SK-N-SH (cell line): ENCODE results near the gene ARF1.

ENCODE experiments used
- CTCF ChIP-seq: fragments of 200-600 bp; sonication (generic); IDR thresholded peaks from 2 replicates; pipeline ENCODE4 v1.6.1; 2017; ENCODE audit warnings: antibody characterized with exemption, mild to moderate bottlenecking, moderate library complexity
- EP300 ChIP-seq, 2 experiments: IDR thresholded peaks; 2 replicates each; pipeline versions ENCODE4 v1.4.0 to v1.6.1; 2012; ENCODE audit warnings: borderline replicate concordance in 1 of 2, low read depth in 1 of 2, low read length in 1 of 2
- GATA2 ChIP-seq: sonication (generic); formaldehyde crosslinking; IDR thresholded peaks from 2 replicates; pipeline ENCODE4 v1.5.0; 2020; ENCODE audit warnings: mild to moderate bottlenecking, missing genetic modification reagents
- JUND ChIP-seq: IDR thresholded peaks from 2 replicates; pipeline ENCODE4 v1.4.0; 2012
- NFIC ChIP-seq: IDR thresholded peaks from 2 replicates; pipeline ENCODE4 v1.4.0; 2012; ENCODE audit warnings: borderline replicate concordance
- NRF1 ChIP-seq: IDR thresholded peaks from 2 replicates; pipeline ENCODE4 v1.6.1; 2012; ENCODE audit warnings: low read depth, mild to moderate bottlenecking, low read length
- POLR2AphosphoS5 ChIP-seq: IDR thresholded peaks from 2 replicates; pipeline ENCODE4 v1.6.1; 2012; ENCODE audit warnings: low read depth, low read length
- RCOR1 ChIP-seq: fragments of 150-350 bp; IDR thresholded peaks from 2 replicates; pipeline ENCODE4 v1.6.1; 2017; ENCODE audit warnings: antibody characterized with exemption, low read length
- REST ChIP-seq: IDR thresholded peaks from 2 replicates; pipeline ENCODE4 v1.6.1; 2012; ENCODE audit warnings: mild to moderate bottlenecking, low read depth, low read length, moderate library complexity
- RFX5 ChIP-seq: IDR thresholded peaks from 2 replicates; pipeline ENCODE4 v1.6.1; 2012; ENCODE audit warnings: mild to moderate bottlenecking, improper control_type of control experiment, low read length
- SMC3 ChIP-seq: IDR thresholded peaks from 2 replicates; pipeline ENCODE4 v1.6.1; 2012; ENCODE audit warnings: low read depth, low read length, improper control_type of control experiment
- YY1 ChIP-seq: IDR thresholded peaks from 2 replicates; pipeline ENCODE4 v1.4.0; 2012; ENCODE audit warnings: low read depth, mild to moderate bottlenecking
- TF ChIP-seq, protein P1 (sequence below): IDR thresholded peaks from 2 replicates; pipeline ENCODE4 v1.4.0; 2012; ENCODE audit warnings: low read depth, borderline replicate concordance

- TF ChIP-seq CTCF (no peak), REST (no peak), SMC3 (no peak), POLR2AphosphoS5 (no peak), EP300 (IDR thresholded peaks at IDR 0.05; ENCODE audit: borderline replicate concordance in 1 of 2, low read depth in 1 of 2, low read length in 1 of 2) (no peak), GATA2 (CRISPR knock-in tag) (no peak), NRF1 (no peak), RFX5 (no peak), YY1 (no peak), RCOR1 (no peak), JUND (no peak), NFIC (no peak)
- TF ChIP-seq, protein P1, sequence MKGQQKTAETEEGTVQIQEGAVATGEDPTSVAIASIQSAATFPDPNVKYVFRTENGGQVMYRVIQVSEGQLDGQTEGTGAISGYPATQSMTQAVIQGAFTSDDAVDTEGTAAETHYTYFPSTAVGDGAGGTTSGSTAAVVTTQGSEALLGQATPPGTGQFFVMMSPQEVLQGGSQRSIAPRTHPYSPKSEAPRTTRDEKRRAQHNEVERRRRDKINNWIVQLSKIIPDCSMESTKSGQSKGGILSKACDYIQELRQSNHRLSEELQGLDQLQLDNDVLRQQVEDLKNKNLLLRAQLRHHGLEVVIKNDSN = no peak
Measured at GRCh38 chr1:228095161-228095560, 12.7 kb downstream of the ARF1 start.
